HG02840 (cell line): ENCODE data around the gene PSKH1.
"Not testable (repeated sequence)": the region's sequence is repeated elsewhere in the genome, so short reads cannot be mapped to it uniquely, and the experiment has no call there.

Experiments
- ATAC-seq: cut with Tn5 transposase; IDR thresholded peaks from one replicate; pipeline ENCODE4 v1.9.1; 2021; ENCODE audit warnings: mild to moderate bottlenecking, moderate library complexity, moderate number of reproducible peaks; ENCODE audit not compliant: unreplicated experiment, low FRiP score

PSKH1 gene

DNA sequence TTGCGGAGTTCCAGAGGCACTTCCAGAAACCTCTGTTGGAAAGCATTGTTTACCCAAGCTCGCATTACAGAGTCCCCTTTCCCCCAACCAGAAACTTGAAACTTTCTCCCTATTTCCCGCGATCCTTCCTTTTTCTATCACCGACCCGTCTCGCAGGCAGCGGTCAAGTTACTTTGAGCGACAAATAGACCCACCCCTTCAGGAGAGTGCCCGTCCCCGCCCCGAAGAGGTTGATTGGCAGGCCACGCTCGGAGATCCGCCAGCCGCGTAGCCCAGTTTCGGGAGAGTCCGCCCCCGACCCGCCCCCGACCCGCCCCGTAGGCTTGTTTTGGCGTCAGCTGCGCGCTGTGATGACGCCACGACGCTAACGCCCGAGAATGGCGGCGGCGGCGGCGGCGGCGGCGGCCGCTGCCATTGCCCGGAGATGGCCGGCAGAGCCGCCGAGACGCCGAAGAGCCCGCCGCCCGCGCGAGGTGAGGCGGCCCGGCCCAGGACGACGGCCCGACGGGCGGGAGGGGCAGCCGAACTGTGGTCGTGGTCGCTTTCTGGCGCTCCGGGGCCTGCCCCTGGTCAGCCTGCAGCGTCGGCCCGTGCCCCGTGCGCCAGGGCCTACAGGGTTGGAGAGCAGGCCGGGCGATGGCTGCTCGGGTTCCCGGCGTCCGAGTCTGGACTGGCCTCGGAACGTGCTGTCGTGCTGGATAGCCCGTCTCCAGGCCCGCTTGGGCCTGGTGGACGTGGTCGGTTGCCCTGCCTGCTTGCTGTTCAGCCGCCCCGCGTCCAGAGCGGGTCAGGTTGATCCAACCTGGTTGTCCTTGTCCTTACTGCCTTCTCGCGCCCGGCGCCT lies at the start of gene PSKH1:
PSKH1 (plus strand) TSS at position 356 of the 844 bp plus-strand sequence. CDS start 15,496 bp downstream, outside the sequence.
- ATAC-seq = peak; percentile 80

DNA sequence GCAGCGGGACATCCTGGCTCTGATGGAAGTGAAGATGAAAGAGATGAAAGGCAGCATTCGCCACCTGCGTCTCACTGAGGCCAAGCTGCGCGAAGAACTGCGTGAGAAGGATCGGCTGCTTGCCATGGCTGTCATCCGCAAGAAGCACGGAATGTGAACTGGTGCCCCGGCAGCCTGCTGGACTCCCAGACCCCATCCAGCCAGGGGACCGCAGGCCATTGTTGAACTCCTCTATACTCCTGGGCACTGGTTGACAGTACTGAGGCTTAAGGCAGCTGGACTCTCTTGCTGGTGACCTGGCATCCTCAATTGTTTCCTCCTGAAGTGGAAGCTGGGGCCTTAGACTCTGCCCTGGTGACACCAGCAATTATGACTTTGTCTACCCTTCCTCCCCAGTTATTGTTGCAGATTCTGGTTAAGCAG lies 49.7 kb upstream of the PSKH1 start:
- no peak for ATAC-seq

DNA sequence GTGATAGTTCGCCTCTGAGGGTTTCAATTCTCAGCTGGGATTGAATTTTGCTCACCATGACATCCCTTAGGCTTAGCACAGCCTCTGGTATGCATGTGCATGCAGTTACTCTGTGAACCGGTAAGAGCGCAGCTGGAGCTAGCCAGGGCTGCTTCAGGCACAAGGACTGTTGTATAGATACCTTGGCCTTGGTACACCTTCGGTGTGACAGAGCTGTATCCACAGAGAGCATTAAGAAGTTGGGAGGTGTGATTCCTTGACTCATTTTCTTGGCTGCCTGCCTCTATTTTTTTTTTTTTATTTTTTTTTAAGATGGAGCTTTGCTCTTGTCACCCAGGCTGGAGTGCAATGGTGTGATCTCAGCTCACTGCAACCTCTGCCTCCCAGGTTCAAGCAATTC lies 48.6 kb upstream of the PSKH1 start:
- ATAC-seq = no peak

- no peak for ATAC-seq
Measured at GRCh38 chr16:67845291-67846062, 47.6 kb upstream of the PSKH1 start.

GRCh38 chr16:67846063-67846319 lies 47.1 kb upstream of the PSKH1 start:
- no peak for ATAC-seq

- ATAC-seq = peak; percentile 58
Measured at GRCh38 chr16:67846320-67847063, 46.6 kb upstream of the PSKH1 start, which contains the start of gene NUTF2. Gene NUTF2, plus strand, starts transcription at chr16:67846933. Its CDS starts 18,198 bp downstream, at chr16:67865131.

DNA sequence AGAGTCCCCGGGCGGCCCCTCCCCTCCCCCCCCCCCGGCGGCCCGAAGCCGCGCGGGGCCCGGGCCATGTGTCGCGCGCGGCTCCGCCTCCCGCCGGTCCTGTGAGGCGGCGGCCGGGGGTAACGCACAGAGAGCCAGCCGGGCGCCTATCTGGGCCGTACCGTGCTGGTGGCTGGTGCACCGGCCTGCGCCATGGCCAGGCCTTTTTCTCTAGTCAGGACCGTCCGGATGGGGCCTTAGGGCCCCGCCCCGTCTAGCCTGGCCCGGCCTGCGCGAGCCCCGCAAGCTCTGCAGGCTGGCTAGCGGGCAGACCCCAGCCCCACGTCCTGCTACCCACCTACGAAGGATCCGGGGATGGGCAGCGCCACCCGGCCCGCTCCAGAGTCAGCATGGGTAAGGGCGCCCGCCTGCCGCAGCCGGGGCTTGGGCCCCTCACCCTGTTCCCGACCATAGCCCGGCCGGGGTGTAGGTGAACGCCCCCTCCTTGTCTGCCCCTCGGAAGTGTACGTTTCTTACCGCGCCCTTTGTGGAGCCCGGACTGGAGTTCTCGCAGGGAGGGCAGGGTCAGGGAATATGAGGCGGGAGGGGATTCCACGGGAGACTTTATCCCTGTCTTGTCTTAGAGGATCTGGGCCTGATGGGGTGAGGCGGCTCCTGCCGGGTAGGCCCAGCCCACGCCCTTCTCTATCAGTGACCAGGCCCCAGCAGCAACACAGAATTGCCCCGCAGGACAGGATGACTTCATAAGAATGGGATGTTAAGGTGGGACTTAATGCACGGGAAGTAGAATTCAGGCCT lies 45.8 kb upstream of the PSKH1 start, which contains the start of gene CENPT:
CENPT (minus strand) TSS at position 630 of the 798 bp plus-strand sequence. CDS start 13,834 bp downstream, outside the sequence.
- ATAC-seq = peak; percentile 36

- ATAC-seq = no peak
Measured at GRCh38 chr16:67848118-67848517, 44.9 kb upstream of the PSKH1 start.

- ATAC-seq = no peak
Measured at GRCh38 chr16:67853670-67854069, 39.4 kb upstream of the PSKH1 start.

DNA sequence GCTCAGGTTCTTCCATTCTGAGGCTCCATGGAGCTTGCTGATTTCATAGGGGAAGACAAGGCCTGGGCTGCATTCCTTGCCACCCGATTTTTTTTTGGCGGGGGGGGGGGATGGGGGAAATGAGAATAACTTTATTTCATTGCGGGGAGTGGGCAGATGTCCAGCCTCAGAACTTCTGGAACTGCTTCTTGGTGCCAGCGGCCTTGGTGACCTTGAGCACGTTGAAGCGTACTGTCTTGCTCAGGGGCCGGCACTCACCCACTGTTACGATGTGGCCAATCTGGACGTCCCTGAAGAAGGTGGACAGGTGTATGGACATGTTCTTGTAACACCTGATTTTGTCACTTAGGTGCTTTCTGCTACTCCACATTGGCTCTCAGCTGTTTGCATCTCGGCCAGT lies 37.3 kb upstream of the PSKH1 start:
- no peak for ATAC-seq

GRCh38 chr16:67856927-67857546 lies 36.0 kb upstream of the PSKH1 start:
- ATAC-seq = no peak

GRCh38 chr16:67857547-67858233 lies 35.4 kb upstream of the PSKH1 start:
- no peak for ATAC-seq

DNA sequence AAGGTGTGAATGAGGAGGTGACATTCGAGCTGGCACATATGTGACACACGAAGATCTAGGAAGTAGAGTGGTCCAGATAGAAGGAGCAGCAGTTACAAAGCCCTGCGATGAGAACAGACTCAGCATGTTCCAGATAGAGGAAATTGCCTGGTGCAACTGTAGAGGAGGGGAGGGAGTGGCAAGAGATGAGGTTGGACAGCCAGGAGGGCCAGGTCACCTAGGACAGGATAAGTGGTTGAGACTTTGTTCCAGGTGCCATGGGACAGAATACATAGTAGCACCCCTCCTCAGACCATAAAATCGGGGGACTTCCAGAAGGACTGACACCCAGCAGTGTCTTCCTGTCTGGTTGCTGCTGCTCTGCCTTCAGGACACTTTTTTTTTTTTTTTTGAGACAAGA lies 34.6 kb upstream of the PSKH1 start:
- no peak for ATAC-seq

GRCh38 chr16:67860589-67861398 lies 32.3 kb upstream of the PSKH1 start:
- no peak for ATAC-seq

GRCh38 chr16:67861877-67862276 lies 31.2 kb upstream of the PSKH1 start:
- no peak for ATAC-seq

- no peak for ATAC-seq
Measured at GRCh38 chr16:67862623-67863583, 30.2 kb upstream of the PSKH1 start.

- ATAC-seq = not testable (repeated sequence)
Measured at GRCh38 chr16:67864044-67864443, 29.0 kb upstream of the PSKH1 start.
